ENCODE data around the gene TGM6.

TGM6 gene

DNA sequence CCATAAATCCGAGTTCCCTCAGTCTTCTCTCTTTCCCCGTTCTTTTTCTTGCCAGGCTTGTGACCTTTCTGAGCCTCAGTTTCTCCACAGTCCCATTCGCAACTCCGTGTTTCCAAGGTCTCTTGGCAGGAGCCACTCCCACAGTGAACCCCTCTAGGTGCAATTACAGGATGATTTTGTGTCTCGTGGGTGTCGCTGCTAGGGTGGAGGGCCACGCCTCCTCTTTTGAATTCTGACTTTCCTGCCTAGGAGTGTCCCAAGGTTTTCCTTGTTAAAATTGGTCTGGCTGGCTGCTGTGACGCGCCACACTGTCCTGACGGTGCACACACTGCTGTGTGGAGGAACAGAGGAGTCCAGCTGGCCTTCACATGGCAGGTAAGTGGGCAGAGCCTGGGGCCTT lies at the start of gene TGM6:
Gene TGM6, plus strand, starts transcription at position 301 of the 400 bp plus-strand sequence. Its CDS starts 68 bp downstream, at position 369.
- DNase-seq = no peak

GRCh38 chr20:2331106-2331505 lies 49.6 kb upstream of the TGM6 start:
- DNase-seq = no peak

DNA sequence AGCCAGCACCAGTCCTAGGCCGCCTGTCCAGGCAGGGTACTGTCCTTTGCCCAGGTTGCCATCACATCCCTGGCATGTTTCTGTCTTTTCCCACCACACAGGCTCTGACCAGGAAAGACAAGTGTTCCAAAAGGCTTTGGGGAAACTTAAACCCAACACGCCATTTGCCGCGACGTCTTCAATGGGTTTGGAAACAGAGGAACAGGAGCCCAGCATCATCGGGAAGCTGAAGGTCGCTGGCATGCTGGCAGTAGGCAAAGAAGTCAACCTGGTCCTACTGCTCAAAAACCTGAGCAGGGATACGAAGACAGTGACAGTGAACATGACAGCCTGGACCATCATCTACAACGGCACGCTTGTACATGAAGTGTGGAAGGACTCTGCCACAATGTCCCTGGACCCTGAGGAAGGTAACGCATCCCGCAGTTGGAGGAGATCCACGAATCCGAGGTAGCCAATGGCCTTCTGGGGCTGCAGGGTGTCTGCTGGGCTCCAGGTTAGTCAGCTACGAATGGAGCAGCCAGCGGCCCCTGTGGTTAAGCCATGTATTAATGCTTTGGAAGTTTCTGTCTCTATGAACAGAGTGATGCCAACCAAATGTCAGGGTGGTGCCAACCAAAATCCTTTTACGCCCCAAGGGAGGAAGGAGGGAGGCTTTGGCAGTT lies 48.7 kb upstream of the TGM6 start:
- DNase-seq = no peak

- no peak for DNase-seq
These were observed 48.0 kb upstream of the TGM6 start for GRCh38 chr20:2332711-2333110.

DNA sequence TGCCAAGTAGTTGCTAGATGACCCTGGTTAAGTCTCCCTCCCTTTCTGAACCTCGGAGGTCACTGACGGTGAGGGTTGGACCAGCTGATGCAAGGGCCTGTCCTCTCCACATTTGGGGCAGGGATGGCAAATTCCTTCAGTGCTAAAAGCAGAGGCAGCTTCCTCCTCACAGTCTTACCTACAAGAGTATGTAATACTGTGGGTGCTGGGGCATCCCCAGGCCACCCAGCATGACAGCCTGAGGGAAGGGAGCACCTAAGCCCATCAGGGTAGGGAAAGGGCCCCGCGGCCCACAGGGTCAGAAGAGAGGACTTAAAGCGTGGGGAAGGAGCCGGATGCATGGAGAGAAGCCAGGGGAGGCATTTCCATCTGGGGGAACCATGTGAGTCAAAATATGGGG lies 46.9 kb upstream of the TGM6 start:
- no peak for DNase-seq

- no peak for DNase-seq
These were observed 45.4 kb upstream of the TGM6 start for GRCh38 chr20:2335096-2335870.

DNA sequence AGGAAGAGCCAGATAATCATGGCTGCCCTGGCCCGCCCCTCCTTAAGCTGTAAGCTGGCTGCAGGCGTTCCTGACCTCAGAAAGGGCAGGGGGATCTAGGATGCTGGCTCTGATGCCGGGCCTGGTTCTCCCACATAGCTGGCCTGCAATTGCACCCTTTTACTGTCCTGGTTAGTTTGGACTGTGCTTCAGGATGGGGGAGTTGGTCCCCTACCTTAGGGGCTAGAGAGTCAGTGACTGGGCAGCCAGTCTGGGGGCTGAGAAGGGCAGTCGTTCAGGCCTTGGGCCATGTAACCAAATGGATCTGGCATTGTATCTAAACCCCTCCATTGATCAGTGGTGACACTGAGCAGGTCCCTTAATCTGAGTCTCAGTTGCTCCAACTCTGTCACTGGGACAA lies 44.2 kb upstream of the TGM6 start:
- DNase-seq = no peak

GRCh38 chr20:2337142-2337541 lies 43.6 kb upstream of the TGM6 start:
- no peak for DNase-seq

DNA sequence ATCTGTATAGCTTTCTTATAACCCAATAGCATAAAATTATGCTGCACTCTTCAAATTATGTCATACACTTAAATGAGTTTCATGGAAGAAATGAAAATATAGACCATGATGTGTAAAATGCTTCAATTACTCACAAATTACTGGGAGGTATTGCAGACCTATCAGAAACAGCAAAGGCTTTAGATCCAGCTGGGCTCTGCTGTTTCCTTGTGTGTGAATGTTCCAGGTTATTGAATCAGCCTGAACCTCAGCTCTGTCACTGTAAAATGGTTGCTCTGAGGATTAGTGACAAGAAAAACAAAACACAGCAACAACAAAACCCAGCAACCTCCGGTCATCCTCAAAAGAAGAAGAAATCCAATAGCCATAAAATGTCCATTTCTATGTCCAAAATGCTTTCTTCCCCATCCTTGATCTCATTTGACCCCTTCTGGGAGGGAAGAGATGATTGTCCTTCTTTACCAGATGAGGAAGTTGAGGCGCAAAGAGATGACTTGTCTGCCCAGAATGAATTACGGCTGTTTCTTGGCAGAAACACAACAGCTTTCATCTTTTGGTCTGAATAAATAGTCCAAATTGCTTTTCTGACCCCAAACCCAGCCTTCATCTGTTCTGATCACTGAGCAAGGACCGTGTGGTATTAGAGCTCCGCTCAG lies 42.2 kb upstream of the TGM6 start:
- peak; percentile 13 for DNase-seq

GRCh38 chr20:2340136-2340535 lies 40.6 kb upstream of the TGM6 start:
- DNase-seq = no peak

- DNase-seq = no peak
These were observed 39.9 kb upstream of the TGM6 start for GRCh38 chr20:2340823-2341222.

- DNase-seq = no peak
These were observed 39.4 kb upstream of the TGM6 start for GRCh38 chr20:2341336-2341735.

DNA sequence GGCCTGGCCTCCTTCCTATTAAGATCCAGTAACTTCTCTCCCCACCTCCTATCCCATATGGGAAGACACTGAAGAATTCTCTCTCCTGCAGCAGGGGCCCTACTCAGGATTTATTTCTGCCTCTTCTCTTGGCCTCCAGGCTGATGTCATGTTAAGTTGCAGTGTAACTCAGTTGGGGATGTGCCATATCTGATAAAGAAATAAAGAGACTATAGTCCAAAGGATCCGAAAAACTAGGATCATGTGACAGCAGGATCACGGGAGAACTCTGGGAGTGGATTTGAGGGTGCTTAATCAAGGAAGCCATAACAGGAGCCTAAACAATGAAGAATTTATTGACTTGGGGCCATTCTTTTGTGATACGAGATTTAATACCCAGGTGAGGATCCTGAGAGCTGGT lies 38.5 kb upstream of the TGM6 start:
- DNase-seq = no peak

- DNase-seq = no peak
These were observed 34.5 kb upstream of the TGM6 start for GRCh38 chr20:2346188-2346587.

- no peak for DNase-seq
These were observed 32.4 kb upstream of the TGM6 start for GRCh38 chr20:2348336-2348735.

DNA sequence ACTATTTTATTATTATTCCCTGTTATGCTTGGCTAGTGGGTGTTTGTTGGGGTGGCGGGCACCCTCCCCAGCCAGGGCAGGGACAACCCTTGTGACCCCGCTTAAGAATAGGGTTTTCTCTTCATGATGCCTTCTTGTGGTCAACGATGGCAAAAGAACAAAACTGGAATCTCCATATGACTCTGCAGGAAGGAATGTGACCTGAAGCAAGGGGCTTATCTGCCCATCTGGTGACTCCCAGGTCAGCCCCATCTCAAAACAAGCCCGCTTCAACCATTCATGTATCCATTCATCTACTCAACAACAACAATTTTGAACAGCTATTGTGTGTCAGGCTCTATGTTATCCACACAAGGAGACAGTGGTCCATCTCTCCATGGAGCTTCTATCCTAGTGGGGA lies 30.9 kb upstream of the TGM6 start:
- DNase-seq = no peak

GRCh38 chr20:2350606-2351005 lies 30.1 kb upstream of the TGM6 start:
- DNase-seq = no peak

DNA sequence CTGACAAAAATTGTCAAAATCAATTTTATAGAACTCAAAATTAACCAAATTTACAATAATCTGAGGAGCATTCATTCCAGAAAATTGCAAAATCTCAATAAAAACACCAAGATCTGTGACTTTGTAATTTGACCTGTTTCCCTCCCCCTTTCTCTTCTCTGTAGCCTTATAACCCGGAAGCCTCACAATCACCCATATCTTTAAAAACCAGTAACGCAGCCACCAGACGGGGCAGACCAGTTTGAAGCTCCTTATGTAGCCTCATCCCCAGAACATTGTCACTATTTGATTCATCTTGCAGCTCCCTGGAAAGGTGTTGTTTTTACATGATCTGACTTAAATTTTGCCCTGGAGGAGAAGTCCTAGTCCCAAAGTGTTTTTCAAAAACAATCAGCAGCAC lies 27.5 kb upstream of the TGM6 start:
- no peak for DNase-seq

GRCh38 chr20:2357114-2357513 lies 23.6 kb upstream of the TGM6 start:
- no peak for DNase-seq

GRCh38 chr20:2358006-2358405 lies 22.7 kb upstream of the TGM6 start:
- DNase-seq = no peak

GRCh38 chr20:2361035-2361593 lies 19.6 kb upstream of the TGM6 start:
- DNase-seq = no peak

DNA sequence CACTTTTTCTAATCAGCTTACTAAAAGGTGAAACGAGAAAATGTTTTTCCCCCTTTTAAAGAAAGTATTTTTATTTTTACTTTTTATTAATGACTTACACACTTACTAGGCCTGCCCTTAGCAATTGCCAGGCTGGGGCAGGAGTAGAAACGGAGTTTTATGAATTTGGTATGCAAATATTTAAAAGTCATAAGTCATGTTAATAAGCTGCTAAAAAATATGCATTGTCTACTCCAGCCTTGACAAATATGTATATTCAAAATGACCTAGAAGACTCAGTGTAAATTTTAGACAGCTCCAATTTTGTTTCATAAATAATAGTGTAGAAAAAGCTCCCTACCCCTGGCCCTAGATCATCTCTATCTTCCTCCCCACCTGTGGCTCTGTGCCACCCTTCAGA lies 17.5 kb upstream of the TGM6 start:
- no peak for DNase-seq

- DNase-seq = no peak
These were observed 17.1 kb upstream of the TGM6 start for GRCh38 chr20:2363587-2363986.

DNA sequence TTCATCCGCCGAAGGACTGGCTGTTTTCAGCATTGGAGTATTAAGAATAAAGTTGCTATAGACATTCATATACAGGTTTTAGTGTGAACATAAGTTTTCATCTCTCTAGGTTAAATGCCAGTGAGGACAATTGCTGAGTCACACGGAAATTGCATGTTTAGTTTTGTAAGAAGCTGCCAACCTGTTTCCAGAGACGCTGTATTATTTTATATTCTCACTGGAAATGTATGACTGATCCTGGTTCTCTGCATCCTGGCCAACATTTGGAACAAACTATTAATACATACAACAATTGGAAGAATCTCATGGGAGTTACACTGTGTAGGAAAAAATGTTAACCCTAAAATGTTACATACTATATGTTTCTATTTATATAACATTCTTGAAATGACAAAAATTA lies 16.7 kb upstream of the TGM6 start:
- no peak for DNase-seq
